ENCODE measurements around the gene FRMPD4.

Gene FRMPD4

GRCh38 chrX:12292996-12293765 lies 154.9 kb downstream of the FRMPD4 start:
- TF ChIP-seq EZH2phosphoT487 (IDR thresholded peaks at IDR 0.05; ENCODE audit: low read length) (no peak), CTCF (IDR thresholded peaks at IDR 0.05; ENCODE audit: low read length) (no peak), EZH2 (optimal IDR thresholded peaks at IDR 0.05; ENCODE audit: low read depth, low read length) (no peak)
- no peaks in the 10 kb centered on the region for H4K20me1 ChIP-seq (ENCODE audit: insufficient read depth, low read length)
- H3K9ac ChIP-seq (ENCODE audit: low read length) = no peak overlapping the region

GRCh38 chrX:12297353-12297752 lies 159.1 kb downstream of the FRMPD4 start:
- Histone ChIP-seq H3K4me2 (ENCODE audit: low read depth, low read length) (no peak overlapping the region), H4K20me1 (ENCODE audit: insufficient read depth, low read length) (no peaks in the 10 kb centered on the region), H3F3A (ENCODE audit: insufficient read depth, low read length) (no peaks in the 10 kb centered on the region), H3K36me3 (replicated peaks; ENCODE audit: insufficient read depth, low read length) (no peaks in the 10 kb centered on the region), H3K4me1 (ENCODE audit: low read length) (no peaks in the 10 kb centered on the region), H3K27me3 (replicated peaks; ENCODE audit: insufficient read depth, low read length) (no peaks in the 10 kb centered on the region), H3K9me3 (replicated peaks; ENCODE audit: insufficient read depth, low read length) (no peaks in the 10 kb centered on the region), H3K4me3 (ENCODE audit: low read length) (no peak overlapping the region), H3K9ac (ENCODE audit: low read length) (no peak overlapping the region), H3K27ac (ENCODE audit: low read length) (no peak overlapping the region), H2AFZ (ENCODE audit: low read length) (no peak overlapping the region), H3K79me2 (ENCODE audit: low read length) (no peaks in the 10 kb centered on the region), H3K9me2 (replicated peaks; ENCODE audit: insufficient read depth, low read length) (no peaks in the 10 kb centered on the region)
- DNase-seq = no peak
- TF ChIP-seq CTCF (IDR thresholded peaks at IDR 0.05; ENCODE audit: low read length) (no peak), EZH2phosphoT487 (IDR thresholded peaks at IDR 0.05; ENCODE audit: low read length) (no peak), EZH2 (optimal IDR thresholded peaks at IDR 0.05; ENCODE audit: low read depth, low read length) (no peak)

More at GRCh38 chrX:12292996-12293765, 154.9 kb downstream of the FRMPD4 start:
- Histone ChIP-seq H3K4me1 (ENCODE audit: low read length) (no peaks in the 10 kb centered on the region), H3K27ac (ENCODE audit: low read length) (no peak overlapping the region), H3K9me3 (replicated peaks; ENCODE audit: insufficient read depth, low read length) (no peaks in the 10 kb centered on the region), H3K79me2 (ENCODE audit: low read length) (no peaks in the 10 kb centered on the region), H3K4me3 (ENCODE audit: low read length) (no peak overlapping the region), H3K27me3 (replicated peaks; ENCODE audit: insufficient read depth, low read length) (no peaks in the 10 kb centered on the region), H3K9me2 (replicated peaks; ENCODE audit: insufficient read depth, low read length) (no peaks in the 10 kb centered on the region), H3K4me2 (ENCODE audit: low read depth, low read length) (no peak overlapping the region), H3F3A (ENCODE audit: insufficient read depth, low read length) (no peaks in the 10 kb centered on the region), H2AFZ (ENCODE audit: low read length) (no peak overlapping the region), H3K36me3 (replicated peaks; ENCODE audit: insufficient read depth, low read length) (no peaks in the 10 kb centered on the region)
- DNase-seq = no peak

GRCh38 chrX:12301288-12301687 lies 163.0 kb downstream of the FRMPD4 start:
- Histone ChIP-seq H3K36me3 (replicated peaks; ENCODE audit: insufficient read depth, low read length) (no peaks in the 10 kb centered on the region), H3K4me3 (ENCODE audit: low read length) (no peak overlapping the region), H3K4me2 (ENCODE audit: low read depth, low read length) (no peak overlapping the region), H4K20me1 (ENCODE audit: insufficient read depth, low read length) (no peaks in the 10 kb centered on the region), H3K9ac (ENCODE audit: low read length) (no peak overlapping the region), H3K9me2 (replicated peaks; ENCODE audit: insufficient read depth, low read length) (no peaks in the 10 kb centered on the region), H3K79me2 (ENCODE audit: low read length) (no peaks in the 10 kb centered on the region), H2AFZ (ENCODE audit: low read length) (no peak overlapping the region), H3K9me3 (replicated peaks; ENCODE audit: insufficient read depth, low read length) (no peaks in the 10 kb centered on the region), H3K27me3 (replicated peaks; ENCODE audit: insufficient read depth, low read length) (no peaks in the 10 kb centered on the region), H3K27ac (ENCODE audit: low read length) (no peak overlapping the region), H3F3A (ENCODE audit: insufficient read depth, low read length) (no peaks in the 10 kb centered on the region), H3K4me1 (ENCODE audit: low read length) (no peaks in the 10 kb centered on the region)
- no peak for TF ChIP-seq CTCF (IDR thresholded peaks at IDR 0.05; ENCODE audit: low read length)
- TF ChIP-seq EZH2 (optimal IDR thresholded peaks at IDR 0.05; ENCODE audit: low read depth, low read length) = no peak
- TF ChIP-seq EZH2phosphoT487 (IDR thresholded peaks at IDR 0.05; ENCODE audit: low read length) = no peak
- DNase-seq = no peak
